GM03348 (cell line): ENCODE measurements around the gene AMH.
"Not testable (repeated sequence)": the region's sequence is repeated elsewhere in the genome, so short reads cannot be mapped to it uniquely, and the experiment has no call there.

ENCODE experiments used
- DNase-seq: peaks from one replicate; pipeline ENCODE4 v3.0.0; 2012; ENCODE audit warnings: low spot score

AMH gene

GRCh38 chr19:2270423-2271233 is 21.5 kb downstream of the AMH start:
- DNase-seq, result peak; percentile 96

- peak; percentile 75 for DNase-seq
Measured at GRCh38 chr19:2271234-2272103, 22.3 kb downstream of the AMH start.

DNA sequence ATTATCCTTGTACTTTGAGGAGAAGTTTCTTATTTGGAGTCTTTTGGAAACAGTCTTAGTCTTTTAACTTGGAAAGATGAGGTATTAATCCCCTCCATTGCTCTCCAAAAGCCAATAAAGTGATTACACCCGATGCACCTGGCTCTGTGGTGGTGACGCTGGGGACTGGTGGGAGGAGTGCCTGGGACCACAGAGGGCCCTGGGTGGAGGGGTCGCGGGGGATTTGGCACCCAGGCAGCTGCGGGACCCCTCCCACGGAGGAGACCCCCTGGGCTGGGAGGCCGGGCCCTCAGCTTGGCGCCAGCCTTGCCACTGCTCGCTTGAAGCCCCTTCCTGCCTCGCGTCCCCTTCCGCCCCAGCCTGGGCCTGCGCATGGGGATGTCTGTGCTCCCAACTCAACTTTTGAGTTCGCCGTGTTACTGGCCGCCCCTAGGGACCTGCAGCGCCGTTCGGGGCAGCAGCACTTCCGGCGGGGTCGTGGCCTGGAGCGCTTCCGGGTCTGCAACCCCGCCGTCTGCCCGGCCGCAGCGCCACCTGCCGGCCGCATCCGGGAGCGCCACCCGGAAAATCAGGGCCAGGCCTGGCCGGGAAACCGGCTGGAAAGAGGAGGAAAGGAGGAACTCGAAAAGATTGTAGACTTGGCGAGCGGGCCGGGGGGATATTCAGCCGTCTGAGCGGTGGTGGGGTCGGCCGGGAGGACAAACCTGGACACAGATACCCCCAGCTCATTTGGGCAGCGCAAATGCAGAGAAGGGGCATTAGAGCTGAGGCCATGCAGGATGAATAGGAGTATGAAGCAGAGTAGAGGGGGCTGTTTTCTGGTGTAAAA is 24.4 kb downstream of the AMH start:
- peak; percentile 89 for DNase-seq

- DNase-seq, result no peak
Measured at GRCh38 chr19:2274185-2274711, 25.1 kb downstream of the AMH start.

- peak; percentile 78 for DNase-seq
Measured at GRCh38 chr19:2274931-2275535, 25.9 kb downstream of the AMH start.

GRCh38 chr19:2275588-2276428 is 26.7 kb downstream of the AMH start:
- no peak for DNase-seq

GRCh38 chr19:2276429-2276986 is 27.4 kb downstream of the AMH start:
- DNase-seq, result no peak

DNA sequence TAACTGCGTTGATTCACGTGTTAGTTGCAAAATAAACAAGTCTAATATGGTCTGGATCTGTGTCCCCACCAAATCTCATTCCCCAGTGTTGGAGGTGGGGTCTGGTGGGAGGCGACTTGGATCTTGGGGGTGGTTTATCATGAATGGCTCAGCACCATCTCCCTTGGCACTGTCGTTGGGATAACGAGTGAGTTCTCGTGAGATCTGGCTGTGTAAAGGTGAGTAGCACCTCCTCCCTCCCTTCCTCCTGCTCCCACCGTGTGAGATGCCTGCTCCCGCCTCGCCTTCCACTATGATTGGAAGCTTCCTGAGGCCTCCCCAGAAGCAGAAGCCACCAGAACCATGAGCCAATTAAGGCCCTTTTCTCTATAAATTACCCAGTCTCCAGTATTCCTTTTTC is 28.0 kb downstream of the AMH start:
- DNase-seq, result no peak

GRCh38 chr19:2278459-2279158 is 29.5 kb downstream of the AMH start:
- DNase-seq, result no peak

- DNase-seq, result no peak
Measured at GRCh38 chr19:2280633-2281264, 31.6 kb downstream of the AMH start.

GRCh38 chr19:2281265-2282061 is 32.3 kb downstream of the AMH start:
- DNase-seq, result not testable (repeated sequence)

DNA sequence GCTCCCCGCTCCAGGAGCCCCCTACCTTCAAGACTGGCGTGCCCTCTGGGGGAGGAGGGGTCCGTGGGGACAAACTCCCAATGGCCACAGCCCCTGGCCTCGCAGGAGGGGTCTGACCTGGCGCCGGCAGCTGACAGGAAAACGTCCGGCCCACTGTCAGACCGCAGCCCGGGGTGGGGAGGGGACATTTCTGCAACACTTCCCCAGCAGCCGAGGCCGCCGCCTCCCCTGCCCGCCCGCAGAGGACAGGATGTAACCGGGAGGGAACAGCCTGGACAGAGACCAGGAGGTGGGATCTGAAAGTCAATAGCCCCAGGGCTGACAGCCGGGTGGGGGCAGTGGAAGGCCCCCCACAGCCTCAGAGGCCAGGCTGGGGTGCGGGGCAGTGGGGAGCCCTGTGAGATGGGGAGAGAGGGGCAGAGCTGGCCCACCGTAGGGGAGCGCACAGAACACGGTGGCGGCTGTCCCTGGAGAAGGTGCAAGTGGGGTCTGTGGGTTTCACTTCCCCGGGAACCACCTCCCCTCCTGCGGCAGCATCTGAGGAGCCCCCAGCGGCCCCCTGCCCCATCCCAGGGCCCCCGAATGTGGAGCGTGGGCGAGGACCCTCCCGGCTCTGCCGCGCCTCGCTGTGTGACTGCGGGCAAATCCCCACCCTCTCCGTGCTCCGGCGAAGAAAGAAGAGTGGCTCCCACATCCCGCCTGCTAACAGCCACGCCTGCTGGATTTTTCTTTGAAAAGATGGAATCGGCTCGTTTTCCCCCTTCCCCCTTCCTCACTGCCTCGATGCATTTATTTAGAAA is 33.1 kb downstream of the AMH start, which contains the start of gene PEAK3:
Gene PEAK3, minus strand, starts transcription at position 114 of the 800 bp plus-strand sequence. CDS start 1,244 bp downstream, outside the sequence.
- peak; percentile 64 for DNase-seq

GRCh38 chr19:2282862-2283237 is 33.7 kb downstream of the AMH start:
- no peak for DNase-seq

- DNase-seq, result no peak
Measured at GRCh38 chr19:2283835-2284507, 34.8 kb downstream of the AMH start.

DNA sequence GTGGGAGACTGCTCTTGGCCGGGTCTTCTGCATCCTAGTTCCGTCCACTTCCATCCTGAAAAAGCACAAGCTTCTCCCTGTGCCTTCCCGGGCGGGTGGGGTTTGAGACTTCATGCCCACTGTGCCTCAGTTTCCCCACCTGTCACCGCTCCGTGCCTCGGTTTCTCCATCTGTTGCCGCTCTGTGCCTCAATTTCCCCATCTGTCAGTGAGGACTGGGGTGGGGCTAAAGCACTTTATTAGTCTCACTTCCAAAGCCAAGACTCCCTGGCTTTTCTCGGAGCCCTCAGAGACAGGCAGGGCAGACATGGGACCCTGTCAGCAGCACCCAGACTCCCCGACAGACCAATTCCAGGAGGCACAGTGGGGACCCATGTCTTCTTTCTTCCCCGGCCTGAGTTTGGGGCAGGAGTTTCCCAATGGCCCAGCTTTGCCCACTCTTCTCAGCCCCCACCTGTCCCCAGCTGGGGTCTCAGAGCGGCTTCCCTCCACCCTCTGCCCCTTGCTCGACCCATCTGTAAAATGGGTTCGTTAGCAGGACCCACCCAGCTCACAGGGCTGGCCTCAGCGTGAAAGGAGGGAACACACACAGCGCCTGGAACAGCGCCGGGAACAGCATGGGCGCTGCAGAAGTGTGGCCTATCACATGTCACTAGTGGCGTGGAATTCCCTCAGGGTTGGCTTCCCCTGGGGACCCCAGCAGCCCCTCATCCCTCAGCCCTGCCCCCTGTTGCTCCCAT is 37.4 kb downstream of the AMH start:
- no peak for DNase-seq
